Stimulated activated CD4-positive, alpha-beta T cell treated with anti-CD3 and anti-CD28 coated beads, Interleukin-12 subunit alpha, Interleukin-12 subunit beta, amount 100 ng/mL, for 24 hours (primary cell): ENCODE measurements around the gene C16orf89.

ENCODE experiments used
- DNase-seq, 2 experiments: peaks; one replicate each; pipeline ENCODE4 v3.0.0-alpha.2; 2020; ENCODE audit warnings: low read depth in 2 of 2

The C16orf89 gene

GRCh38 chr16:5030251-5030870 lies 35.4 kb downstream of the C16orf89 start:
- DNase-seq: no peak

GRCh38 chr16:5028950-5029475 lies 36.7 kb downstream of the C16orf89 start:
- no peak for DNase-seq

DNA sequence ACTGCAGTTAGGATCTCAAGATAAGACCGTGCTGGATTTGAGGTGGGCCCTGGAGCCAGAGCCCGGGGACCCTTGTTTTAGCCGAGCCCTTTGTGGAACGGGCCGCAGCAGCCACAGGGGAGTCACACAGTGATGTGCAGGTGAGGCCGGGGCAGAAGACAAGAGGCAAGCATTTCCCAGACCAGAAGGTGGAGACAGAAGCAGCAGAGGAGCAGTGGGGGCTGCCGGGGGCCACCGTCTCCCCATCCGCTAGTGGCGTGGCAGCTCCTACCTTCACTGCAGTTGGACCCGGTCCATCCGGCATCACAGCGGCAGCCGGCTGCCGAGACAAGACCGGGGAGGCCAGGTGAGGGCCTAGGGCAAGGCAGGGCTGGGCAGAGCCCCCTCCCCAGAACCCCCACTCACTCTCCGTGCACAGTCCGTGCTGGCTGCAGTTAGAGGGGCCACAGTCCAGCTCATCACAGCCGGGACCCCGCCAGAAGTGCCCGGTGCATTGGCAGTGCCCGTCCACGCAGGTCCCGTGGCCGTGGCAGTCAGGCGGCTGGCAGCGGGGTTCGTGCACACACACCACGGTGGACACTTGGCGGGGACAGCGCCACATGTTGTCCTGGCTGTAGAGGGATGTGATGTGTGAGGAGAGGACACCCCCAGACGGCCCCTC lies 38.1 kb downstream of the C16orf89 start:
- no peak for DNase-seq

- DNase-seq: no peak
These were observed 38.7 kb downstream of the C16orf89 start for GRCh38 chr16:5027086-5027485.

DNA sequence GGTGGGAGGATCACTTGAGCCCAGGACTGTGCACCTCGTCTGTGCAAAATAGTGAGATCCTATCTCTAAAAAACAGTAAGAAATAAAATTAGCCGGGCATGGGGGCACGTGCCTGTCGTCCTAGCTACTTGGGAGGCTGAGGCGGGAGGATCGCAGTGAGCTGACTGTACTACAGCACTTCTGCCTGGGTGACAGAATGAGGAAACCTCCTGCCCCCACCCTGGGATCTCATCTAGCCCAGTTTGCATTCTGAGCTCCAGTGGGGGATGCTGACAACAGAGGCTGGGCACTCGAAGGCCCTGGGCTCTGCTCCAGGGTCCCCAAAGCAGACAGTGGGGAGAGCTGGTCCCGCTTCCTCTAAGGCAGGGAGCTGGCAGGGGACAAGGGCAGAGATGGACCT lies 39.1 kb downstream of the C16orf89 start:
- DNase-seq: no peak

DNA sequence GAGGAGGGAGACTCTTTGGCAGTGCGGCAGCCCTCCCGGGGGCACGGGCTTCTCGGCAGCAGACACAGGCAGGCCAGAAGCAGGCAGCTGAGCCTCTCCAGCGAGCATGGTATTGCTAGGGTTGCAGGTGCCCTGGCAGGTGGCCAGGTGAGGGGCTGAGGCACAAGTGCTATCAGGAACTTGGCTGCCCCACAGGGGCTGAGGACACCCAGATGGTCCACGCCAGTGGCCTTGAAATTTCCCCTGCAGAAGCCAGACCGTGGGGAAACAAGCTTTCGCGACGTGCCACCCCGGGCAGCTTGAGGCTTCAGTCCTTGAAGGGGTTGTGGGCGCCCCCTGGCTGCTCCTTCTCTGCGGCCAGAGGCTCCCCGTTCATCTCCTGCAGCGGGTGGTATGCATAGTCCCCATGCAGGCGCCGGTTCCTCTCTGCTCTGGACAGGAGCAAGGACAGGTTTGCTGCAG lies 40.6 kb downstream of the C16orf89 start:
- no peak for DNase-seq

DNA sequence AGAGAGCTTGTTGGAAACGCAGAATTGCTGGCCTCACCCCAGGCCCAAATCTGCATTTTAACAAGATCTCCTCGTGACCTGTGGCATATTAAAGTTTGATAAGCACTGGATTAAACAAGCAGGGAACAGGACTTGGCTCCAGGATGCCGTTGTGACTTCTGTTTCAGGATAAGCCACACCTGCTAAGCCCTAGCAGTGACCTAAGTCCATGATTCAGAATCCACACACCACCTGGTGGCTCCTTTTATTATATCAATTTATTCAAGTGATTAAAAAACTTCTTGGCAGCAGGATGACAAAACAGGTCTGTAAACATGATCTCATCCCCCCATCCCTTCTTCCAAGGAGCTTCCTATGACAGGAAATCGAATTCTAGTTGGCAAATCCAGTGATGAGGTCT lies 41.1 kb downstream of the C16orf89 start:
- DNase-seq: no peak

DNA sequence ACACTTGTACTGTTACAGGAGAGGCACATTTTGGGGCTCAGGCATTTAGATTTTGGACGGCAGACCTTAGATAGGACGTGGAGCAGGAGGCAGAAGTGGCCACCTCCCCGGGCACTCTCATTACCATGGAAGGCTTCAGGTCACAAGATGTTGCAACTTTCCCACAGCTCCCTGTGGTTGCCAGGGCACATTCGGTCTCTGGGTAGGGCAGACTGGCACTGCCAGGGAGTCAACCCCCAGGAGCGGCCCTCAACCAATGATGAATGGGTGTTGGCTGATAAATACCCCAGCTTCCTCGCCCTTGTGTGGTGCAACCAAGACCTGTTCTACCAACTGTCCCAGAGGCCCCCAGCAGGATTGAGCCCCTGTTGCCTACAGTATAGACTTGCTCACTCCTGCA lies 43.2 kb downstream of the C16orf89 start:
- DNase-seq: no peak

GRCh38 chr16:5020551-5020950 lies 45.2 kb downstream of the C16orf89 start:
- DNase-seq: no peak

DNA sequence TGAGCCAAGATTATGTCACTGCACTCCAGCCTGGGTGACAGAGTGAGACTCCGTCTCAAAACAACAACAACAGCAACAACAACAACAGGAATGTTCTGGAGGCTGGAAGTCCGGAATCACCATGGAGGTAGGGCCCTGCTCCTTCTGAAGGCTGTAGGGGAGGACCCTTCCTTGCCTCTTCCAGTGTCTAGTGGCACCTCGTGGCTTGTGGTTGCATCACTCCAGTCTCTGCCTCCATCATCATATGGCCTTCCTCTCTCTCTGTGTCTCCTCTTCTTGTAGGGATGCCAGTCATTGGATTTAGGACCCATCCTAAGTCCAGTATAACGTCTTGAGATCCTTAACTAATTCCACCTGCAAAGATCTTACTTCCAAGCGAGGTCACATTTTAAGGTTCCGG lies 46.0 kb downstream of the C16orf89 start:
- no peak for DNase-seq

- DNase-seq: no peak
These were observed 47.0 kb downstream of the C16orf89 start for GRCh38 chr16:5018793-5019192.

- no peak for DNase-seq
These were observed 48.1 kb downstream of the C16orf89 start for GRCh38 chr16:5017678-5017969.

DNA sequence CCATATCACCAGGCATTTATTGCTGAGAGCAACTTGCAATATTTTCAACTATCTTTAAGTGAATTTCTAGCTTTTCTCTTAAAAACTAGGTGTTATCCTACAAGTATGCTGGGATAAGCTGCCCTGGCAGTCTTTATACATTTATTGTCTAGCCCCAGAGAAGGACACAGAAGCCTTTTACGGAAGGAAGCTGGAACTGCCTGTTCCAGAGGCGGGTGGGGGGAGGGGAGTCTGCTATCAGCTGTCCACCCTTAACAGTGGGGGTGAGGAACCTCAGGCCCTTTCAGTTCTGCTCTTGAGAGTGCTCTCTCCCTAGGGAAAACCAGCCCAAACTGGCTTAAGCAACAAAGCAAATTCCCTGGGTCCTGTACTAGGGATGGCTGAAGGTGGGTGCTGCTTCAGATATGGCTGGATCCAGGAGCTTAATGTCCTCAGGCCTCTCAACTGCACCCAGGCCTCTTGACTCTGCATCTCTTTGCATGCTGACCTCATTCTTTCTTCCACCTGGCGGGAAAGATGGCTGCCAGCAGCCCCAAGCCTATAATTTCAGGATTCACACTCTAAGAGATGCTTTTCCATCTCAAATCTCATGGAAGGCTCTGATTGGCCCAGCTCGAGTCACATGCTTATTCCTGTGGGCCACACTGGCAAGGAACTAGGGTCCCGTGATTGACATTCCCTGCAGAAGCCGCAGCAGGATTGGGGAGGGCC lies 48.6 kb downstream of the C16orf89 start:
- DNase-seq: no peak

DNA sequence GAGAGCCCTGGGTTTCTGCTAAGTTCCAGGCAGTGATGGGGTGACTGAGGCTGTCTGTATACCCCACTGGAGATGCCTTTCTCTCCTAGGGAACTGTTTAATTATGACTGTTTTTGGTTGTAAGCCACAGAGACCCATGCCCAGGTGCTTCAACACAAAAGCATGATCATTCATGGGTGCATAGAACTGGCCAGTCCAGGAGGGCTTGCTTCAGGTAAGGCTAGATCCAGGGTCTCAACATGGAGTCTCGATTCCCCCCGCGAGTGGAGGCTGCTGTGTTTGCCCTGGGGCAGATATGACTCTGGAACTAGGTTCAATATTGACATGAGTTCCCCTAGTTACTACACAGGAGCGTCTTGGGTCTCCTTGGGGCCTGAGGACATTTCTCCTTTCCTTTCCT lies 49.9 kb downstream of the C16orf89 start:
- DNase-seq: no peak

- DNase-seq: no peak
These were observed 50.4 kb downstream of the C16orf89 start for GRCh38 chr16:5015351-5015750.

GRCh38 chr16:5012887-5013286 lies 52.9 kb downstream of the C16orf89 start:
- no peak for DNase-seq

GRCh38 chr16:5011637-5012036 lies 54.1 kb downstream of the C16orf89 start:
- no peak for DNase-seq

DNA sequence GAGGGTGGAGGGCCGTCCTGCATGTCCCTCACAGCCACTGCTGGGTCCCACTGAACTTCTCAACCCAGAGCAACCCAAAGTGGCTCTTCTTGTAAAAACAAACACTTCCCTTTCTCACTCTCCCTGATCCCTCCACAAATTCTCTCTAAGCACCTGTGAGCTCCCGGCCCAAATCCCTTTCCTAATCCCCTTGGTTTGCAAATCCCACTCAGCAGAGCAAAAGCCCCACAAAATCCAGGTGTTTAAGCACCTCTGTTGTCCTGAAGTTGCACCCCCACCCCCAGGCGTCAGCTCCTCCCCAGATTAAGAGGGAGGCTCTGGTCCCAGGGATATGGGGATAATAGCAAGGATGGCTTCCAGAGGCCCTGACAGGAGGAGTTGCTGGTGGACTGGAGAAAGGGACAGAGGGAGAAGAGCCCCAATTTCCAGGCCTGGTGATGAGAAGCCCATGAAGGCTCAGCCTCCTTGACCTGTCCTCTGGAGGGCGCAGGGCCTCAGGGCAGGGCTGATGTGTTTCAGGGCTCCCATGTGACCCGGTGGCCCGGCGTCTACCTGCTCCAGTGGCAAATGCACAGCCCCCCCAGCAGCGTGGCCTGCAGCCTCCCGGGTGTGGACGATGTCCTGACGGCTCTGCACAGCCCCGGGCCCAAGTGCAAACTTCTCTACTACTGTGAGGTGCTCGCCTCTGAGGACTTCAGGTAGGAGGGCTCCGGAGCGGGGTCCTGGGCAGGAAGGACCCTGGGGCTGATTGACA lies 55.0 kb downstream of the C16orf89 start:
- no peak for DNase-seq

DNA sequence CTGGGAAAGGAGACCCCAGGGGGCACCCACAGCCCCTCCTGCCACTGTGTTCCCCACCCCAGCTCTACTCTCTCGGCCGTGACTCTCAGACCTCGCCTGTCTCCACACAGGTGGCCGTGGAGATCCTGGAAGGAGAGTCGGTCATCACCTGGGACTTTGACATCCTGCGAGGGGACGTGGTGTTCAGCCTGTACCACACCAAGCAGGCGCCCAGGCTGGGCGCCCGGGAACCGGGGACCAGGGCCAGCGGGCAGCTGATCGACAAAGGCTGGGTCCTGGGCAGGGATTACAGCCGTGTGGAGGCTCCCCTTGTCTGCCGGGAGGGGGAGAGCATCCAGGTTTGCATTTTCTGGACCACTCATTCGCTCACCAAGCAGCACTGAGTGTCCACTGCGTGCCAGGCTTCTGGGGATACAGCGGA lies 57.4 kb downstream of the C16orf89 start:
- no peak for DNase-seq

DNA sequence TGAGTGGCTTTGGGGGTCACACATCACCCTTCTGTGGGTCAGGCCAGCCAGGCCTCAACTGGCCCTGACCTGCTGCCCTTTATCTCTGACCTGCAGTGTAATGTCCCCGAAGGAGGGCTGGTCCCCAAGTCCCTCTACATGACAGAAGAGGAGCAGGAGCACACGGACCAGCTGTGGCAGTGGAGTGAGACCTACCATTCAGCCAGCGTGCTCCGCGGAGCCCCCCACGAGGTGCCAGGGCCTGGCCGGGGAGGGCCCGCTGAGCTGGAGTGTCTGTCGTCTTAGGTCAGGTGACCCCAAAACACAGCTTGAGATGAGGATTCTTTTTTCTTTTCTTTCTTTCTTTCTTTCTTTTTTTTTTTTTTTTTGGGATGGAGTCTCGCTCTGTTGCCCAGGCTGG lies 58.5 kb downstream of the C16orf89 start:
- DNase-seq: no peak

- DNase-seq: no peak
These were observed 59.2 kb downstream of the C16orf89 start for GRCh38 chr16:5006348-5007193.
